ENCODE data around the gene PIEZO2.

PIEZO2 gene

GRCh38 chr18:10745971-10746370 lies 403.4 kb downstream of the PIEZO2 start:
- no peak for TF ChIP-seq POU2F2 (IDR thresholded peaks at IDR 0.05; ENCODE audit: low read depth, low read length)
- TF ChIP-seq POLR2A (IDR thresholded peaks at IDR 0.05; ENCODE audit: low read depth, low read length), result peak; percentile 32; the same call in 1 of the 2 replicates
- no peak for TF ChIP-seq POLR2AphosphoS5 (IDR thresholded peaks at IDR 0.05; ENCODE audit: low read depth, low read length)
- FAIRE-seq (no peak), DNase-seq (ENCODE audit: insufficient read length, low spot score) (no peak)

- TF ChIP-seq POU2F2 (IDR thresholded peaks at IDR 0.05; ENCODE audit: low read depth, low read length) (no peak), SPI1 (IDR thresholded peaks at IDR 0.05; ENCODE audit: low read depth, low read length) (no peak), POLR2A (IDR thresholded peaks at IDR 0.05; ENCODE audit: low read depth, low read length) (no peak), POLR2AphosphoS5 (IDR thresholded peaks at IDR 0.05; ENCODE audit: low read depth, low read length) (no peak), PAX5 (IDR thresholded peaks at IDR 0.05; ENCODE audit: insufficient read depth, low read length, severe bottlenecking) (no peak)
- no peak for FAIRE-seq
- DNase-seq (ENCODE audit: insufficient read length, low spot score), result no peak
These were observed 404.1 kb downstream of the PIEZO2 start for GRCh38 chr18:10745219-10745618.

- DNase-seq (ENCODE audit: insufficient read length, low spot score) (no peak), FAIRE-seq (peak; percentile 5)
- TF ChIP-seq POU2F2 (IDR thresholded peaks at IDR 0.05; ENCODE audit: low read depth, low read length), result no peak
- no peak for TF ChIP-seq PAX5 (IDR thresholded peaks at IDR 0.05; ENCODE audit: insufficient read depth, low read length, severe bottlenecking)
- TF ChIP-seq TAF1 (IDR thresholded peaks at IDR 0.05; ENCODE audit: low read depth, low read length), result no peak
- TF ChIP-seq POLR2A (IDR thresholded peaks at IDR 0.05; ENCODE audit: low read depth, low read length), result no peak
- TF ChIP-seq SPI1 (IDR thresholded peaks at IDR 0.05; ENCODE audit: low read depth, low read length), result no peak
- TF ChIP-seq POLR2AphosphoS5 (IDR thresholded peaks at IDR 0.05; ENCODE audit: low read depth, low read length), result no peak
These were observed 405.6 kb downstream of the PIEZO2 start for GRCh38 chr18:10743766-10744165.

- FAIRE-seq (no peak), DNase-seq (ENCODE audit: insufficient read length, low spot score) (no peak)
- TF ChIP-seq POLR2A (IDR thresholded peaks at IDR 0.05; ENCODE audit: low read depth, low read length), result no peak
- no peak for TF ChIP-seq TAF1 (IDR thresholded peaks at IDR 0.05; ENCODE audit: low read depth, low read length)
- TF ChIP-seq SPI1 (IDR thresholded peaks at IDR 0.05; ENCODE audit: low read depth, low read length), result no peak
- TF ChIP-seq POU2F2 (IDR thresholded peaks at IDR 0.05; ENCODE audit: low read depth, low read length), result no peak
- no peak for TF ChIP-seq PAX5 (IDR thresholded peaks at IDR 0.05; ENCODE audit: insufficient read depth, low read length, severe bottlenecking)
These were observed 410.2 kb downstream of the PIEZO2 start for GRCh38 chr18:10739152-10739551.

- no peak for DNase-seq (ENCODE audit: insufficient read length, low spot score)
- FAIRE-seq, result no peak
- TF ChIP-seq PAX5 (IDR thresholded peaks at IDR 0.05; ENCODE audit: insufficient read depth, low read length, severe bottlenecking), result no peak
- TF ChIP-seq POU2F2 (IDR thresholded peaks at IDR 0.05; ENCODE audit: low read depth, low read length), result no peak
- TF ChIP-seq POLR2AphosphoS5 (IDR thresholded peaks at IDR 0.05; ENCODE audit: low read depth, low read length), result no peak
- TF ChIP-seq TAF1 (IDR thresholded peaks at IDR 0.05; ENCODE audit: low read depth, low read length), result no peak
- no peak for TF ChIP-seq POLR2A (IDR thresholded peaks at IDR 0.05; ENCODE audit: low read depth, low read length)
- no peak for TF ChIP-seq SPI1 (IDR thresholded peaks at IDR 0.05; ENCODE audit: low read depth, low read length)
These were observed 412.4 kb downstream of the PIEZO2 start for GRCh38 chr18:10736984-10737383.

- TF ChIP-seq POLR2A (IDR thresholded peaks at IDR 0.05; ENCODE audit: low read depth, low read length) (no peak), POLR2AphosphoS5 (IDR thresholded peaks at IDR 0.05; ENCODE audit: low read depth, low read length) (no peak), POU2F2 (IDR thresholded peaks at IDR 0.05; ENCODE audit: low read depth, low read length) (no peak), SPI1 (IDR thresholded peaks at IDR 0.05; ENCODE audit: low read depth, low read length) (no peak), PAX5 (IDR thresholded peaks at IDR 0.05; ENCODE audit: insufficient read depth, low read length, severe bottlenecking) (no peak), TAF1 (IDR thresholded peaks at IDR 0.05; ENCODE audit: low read depth, low read length) (no peak)
- DNase-seq (ENCODE audit: insufficient read length, low spot score) (no peak), FAIRE-seq (no peak)
These were observed 416.4 kb downstream of the PIEZO2 start for GRCh38 chr18:10732990-10733389.

- FAIRE-seq (no peak), DNase-seq (ENCODE audit: insufficient read length, low spot score) (no peak)
- TF ChIP-seq SPI1 (IDR thresholded peaks at IDR 0.05; ENCODE audit: low read depth, low read length) (no peak), TAF1 (IDR thresholded peaks at IDR 0.05; ENCODE audit: low read depth, low read length) (no peak), POU2F2 (IDR thresholded peaks at IDR 0.05; ENCODE audit: low read depth, low read length) (no peak), POLR2A (IDR thresholded peaks at IDR 0.05; ENCODE audit: low read depth, low read length) (no peak), PAX5 (IDR thresholded peaks at IDR 0.05; ENCODE audit: insufficient read depth, low read length, severe bottlenecking) (no peak), POLR2AphosphoS5 (IDR thresholded peaks at IDR 0.05; ENCODE audit: low read depth, low read length) (no peak)
These were observed 421.9 kb downstream of the PIEZO2 start for GRCh38 chr18:10727477-10727876.

GRCh38 chr18:10726198-10727068 lies 422.9 kb downstream of the PIEZO2 start:
- FAIRE-seq (no peak), DNase-seq (ENCODE audit: insufficient read length, low spot score) (no peak)
- TF ChIP-seq TAF1 (IDR thresholded peaks at IDR 0.05; ENCODE audit: low read depth, low read length) (no peak), SPI1 (IDR thresholded peaks at IDR 0.05; ENCODE audit: low read depth, low read length) (no peak), POLR2AphosphoS5 (IDR thresholded peaks at IDR 0.05; ENCODE audit: low read depth, low read length) (peak; percentile 20; the same call in 1 of the 2 replicates), POU2F2 (IDR thresholded peaks at IDR 0.05; ENCODE audit: low read depth, low read length) (no peak), POLR2A (IDR thresholded peaks at IDR 0.05; ENCODE audit: low read depth, low read length) (no peak), PAX5 (IDR thresholded peaks at IDR 0.05; ENCODE audit: insufficient read depth, low read length, severe bottlenecking) (no peak)

- TF ChIP-seq TAF1 (IDR thresholded peaks at IDR 0.05; ENCODE audit: low read depth, low read length) (no peak), SPI1 (IDR thresholded peaks at IDR 0.05; ENCODE audit: low read depth, low read length) (no peak), POLR2AphosphoS5 (IDR thresholded peaks at IDR 0.05; ENCODE audit: low read depth, low read length) (no peak), POU2F2 (IDR thresholded peaks at IDR 0.05; ENCODE audit: low read depth, low read length) (no peak), POLR2A (IDR thresholded peaks at IDR 0.05; ENCODE audit: low read depth, low read length) (no peak), PAX5 (IDR thresholded peaks at IDR 0.05; ENCODE audit: insufficient read depth, low read length, severe bottlenecking) (no peak)
- no peak for DNase-seq (ENCODE audit: insufficient read length, low spot score)
- FAIRE-seq, result no peak
These were observed 424.7 kb downstream of the PIEZO2 start for GRCh38 chr18:10724666-10725065.

Measured in GM12891 (cell line).